CD14-positive monocyte (primary cell): ENCODE measurements around the gene KRT76. TPM values are rescaled to one million over a fixed set of nuclear protein-coding genes. Genes with fewer than 3 reads are reported as not detected.

Experiments used
- DNase-seq, 3 donors: peaks; one replicate each; pipeline ENCODE4 v3.0.0-alpha.2; 2011 to 2022
- H2AFZ ChIP-seq: 2 replicates; pipeline ENCODE4 v1.6.0; 2012; ENCODE audit warnings: mild to moderate bottlenecking, low read depth, low read length, inconsistent platforms; ENCODE audit not compliant: insufficient read depth, poor library complexity, severe bottlenecking
- H3K27ac ChIP-seq, 2 donors: 1 replicate in 1 of 2; 2 replicates in 1 of 2; pipeline ENCODE4 v1.5.1; 2012 to 2013; ENCODE audit warnings: low read length in 2 of 2, control low read depth in 1 of 2, inconsistent platforms in 1 of 2, low read depth in 1 of 2, mild to moderate bottlenecking in 1 of 2
- H3K27me3 ChIP-seq, 2 donors: one replicate each; pipeline versions ENCODE4 v1.6.0 to v1.6.1; 2011 to 2013; ENCODE audit warnings: low read length in 2 of 2; ENCODE audit not compliant: control insufficient read depth in 2 of 2, insufficient read depth in 2 of 2
- H3K36me3 ChIP-seq, 2 donors: replicated peaks in 1 of 2; 1 replicate in 1 of 2; 2 replicates in 1 of 2; pipeline versions ENCODE4 v1.5.1 to v1.6.1; 2012 to 2013; ENCODE audit warnings: low read length in 2 of 2, control low read depth in 1 of 2, inconsistent platforms in 1 of 2, mild to moderate bottlenecking in 1 of 2; ENCODE audit not compliant: insufficient read depth in 2 of 2, control insufficient read depth in 1 of 2
- H3K4me1 ChIP-seq, 2 donors: 1 replicate in 1 of 2; 2 replicates in 1 of 2; pipeline versions ENCODE4 v1.5.1 to v1.6.1; 2012 to 2013; ENCODE audit warnings: low read length in 2 of 2, control low read depth in 1 of 2, inconsistent platforms in 1 of 2, mild to moderate bottlenecking in 1 of 2, moderate library complexity in 1 of 2; ENCODE audit not compliant: insufficient read depth in 2 of 2, control insufficient read depth in 1 of 2
- H3K4me2 ChIP-seq: replicated peaks from 2 replicates; pipeline ENCODE3; 2012; ENCODE audit warnings: low read length, moderate library complexity, mild to moderate bottlenecking; ENCODE audit not compliant: poor library complexity, severe bottlenecking; ENCODE audit errors: extremely low read depth
- H3K4me3 ChIP-seq, 3 experiments: fragments of 200-600 bp in 1 of 3; sonication (generic) in 1 of 3; replicated peaks in 1 of 3; 1 replicate in 2 of 3; 2 replicates in 1 of 3; pipeline ENCODE4 v1.5.1; 2011 to 2013; ENCODE audit warnings: low read length in 3 of 3, mild to moderate bottlenecking in 3 of 3, control low read depth in 2 of 3, low read depth in 2 of 3, inconsistent platforms in 1 of 3, moderate library complexity in 1 of 3
- H3K79me2 ChIP-seq: 2 replicates; pipeline ENCODE4 v1.6.0; 2012; ENCODE audit warnings: mild to moderate bottlenecking, control low read depth, inconsistent platforms, low read length, moderate library complexity; ENCODE audit not compliant: insufficient read depth
- H3K9ac ChIP-seq: 2 replicates; pipeline ENCODE4 v1.6.0; 2017; ENCODE audit warnings: low read length, mild to moderate bottlenecking; ENCODE audit not compliant: insufficient read depth, poor library complexity, severe bottlenecking
- H3K9me3 ChIP-seq, 2 donors: replicated peaks in 1 of 2; 1 replicate in 1 of 2; 2 replicates in 1 of 2; pipeline versions ENCODE4 v1.5.1 to v1.6.1; 2012 to 2013; ENCODE audit warnings: low read length in 2 of 2, control low read depth in 1 of 2; ENCODE audit not compliant: control insufficient read depth in 1 of 2, insufficient read depth in 1 of 2
- H4K20me1 ChIP-seq: 2 replicates; pipeline ENCODE4 v1.6.0; 2012; ENCODE audit warnings: mild to moderate bottlenecking, low read length, control low read depth, moderate library complexity; ENCODE audit not compliant: insufficient read depth
- H3K27ac Mint-ChIP-seq, 7 donors: one replicate each; pipeline ENCODE4 v1.8.0; 2020; ENCODE audit warnings: mild to moderate bottlenecking in 7 of 7, mixed read lengths in 7 of 7, moderate library complexity in 6 of 7, inconsistent platforms in 2 of 7
- H3K27me3 Mint-ChIP-seq, 3 donors: one replicate each; pipeline ENCODE4 v1.8.0; 2021 to 2022; ENCODE audit warnings: low read depth in 3 of 3, mild to moderate bottlenecking in 3 of 3, mixed read lengths in 3 of 3, moderate library complexity in 3 of 3, inconsistent platforms in 1 of 3
- H3K36me3 Mint-ChIP-seq, 2 donors: one replicate each; pipeline ENCODE4 v1.8.0; 2020; ENCODE audit warnings: mixed read lengths in 2 of 2, inconsistent platforms in 1 of 2, mild to moderate bottlenecking in 1 of 2
- H3K4me1 Mint-ChIP-seq: one replicate; pipeline ENCODE4 v1.8.0; 2020; ENCODE audit warnings: mild to moderate bottlenecking, mixed read lengths
- H3K4me3 Mint-ChIP-seq, 2 donors: one replicate each; pipeline ENCODE4 v1.8.0; 2020; ENCODE audit warnings: mild to moderate bottlenecking in 2 of 2, mixed read lengths in 2 of 2, moderate library complexity in 1 of 2
- H3K9me3 Mint-ChIP-seq, 7 donors: one replicate each; pipeline ENCODE4 v1.8.0; 2020 to 2022; ENCODE audit warnings: mixed read lengths in 7 of 7, mild to moderate bottlenecking in 6 of 7, moderate library complexity in 6 of 7, inconsistent platforms in 2 of 7
- CTCF ChIP-seq: fragments of 200-600 bp; IDR thresholded peaks from one replicate; pipeline ENCODE4 v1.8.0; 2022; ENCODE audit warnings: antibody characterized with exemption, mild to moderate bottlenecking
- WGBS: methylation state at CpG from one replicate; pipeline ENCODE4 v1.1.5; 2013; ENCODE audit warnings: missing lambda C conversion rate; ENCODE audit not compliant: insufficient coverage; 5-methylcytosine and 5-hydroxymethylcytosine counted together
- intact Hi-C, 2 donors: fragments of 100-400 bp; cut with micrococcal nuclease; formaldehyde crosslinking; loops; one replicate each; pipeline versions ENCODE4 v1.15.0 to v1.15.1; 2023
- polyA plus RNA-seq, 3 donors: library from polyadenylated mRNA; depleted of rRNA in 1 of 3; unstranded in 2 of 3; stranded (reverse) in 1 of 3; fragments of 300-500 nt in 2 of 3; fragments of >200 nt in 1 of 3; fragmentation: Illumina TruSeq in 2 of 3; gene quantifications; 1 replicate in 2 of 3; 2 replicates in 1 of 3; pipeline ENCODE4 v1.2.3, GENCODE V29; 2012 to 2021

Gene KRT76
- polyA plus RNA-seq, 3 donors, result not detected

DNA sequence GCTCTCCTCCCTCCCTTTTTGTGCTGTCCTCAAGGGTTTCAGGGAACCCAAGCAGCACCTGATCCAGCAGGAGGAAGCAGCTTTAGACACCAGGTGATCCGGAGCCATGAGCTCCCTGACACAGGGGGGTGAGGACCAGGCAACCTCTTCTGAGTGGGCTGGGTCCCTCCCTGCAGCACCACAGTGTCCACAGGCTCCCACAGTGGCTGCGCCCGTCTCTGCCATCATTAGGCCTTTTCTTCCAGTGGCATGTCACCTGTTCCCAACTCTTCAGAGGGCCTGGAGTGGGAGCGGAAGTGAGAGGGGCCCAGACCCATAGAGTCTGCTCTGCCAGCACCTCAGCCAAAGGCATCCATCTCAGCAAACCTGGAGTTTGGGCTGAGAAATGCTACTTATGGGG is 421 bp upstream of the KRT76 start:
- H3K27me3 Mint-ChIP-seq, result peaks cover 5 to 19% (median 6%) of the 10 kb centered on the region in 3 donors
- H4K20me1 ChIP-seq, result no peaks in the 10 kb centered on the region
- H3K27ac ChIP-seq, result no peak overlapping the region
- H3K27ac Mint-ChIP-seq, result no peak overlapping the region
- H3K4me1 ChIP-seq, result no peaks in the 10 kb centered on the region
- H3K36me3 ChIP-seq, result no peaks in the 10 kb centered on the region
- 100% methylated on average over 2 of the region's 4 CpGs for WGBS
- no peak overlapping the region for H3K9ac ChIP-seq
- H3K4me3 Mint-ChIP-seq, result no peak overlapping the region
- H3K79me2 ChIP-seq, result no peaks in the 10 kb centered on the region
- H3K27me3 ChIP-seq, result peaks cover 0 to 5% of the 10 kb centered on the region in 2 donors
- no peak overlapping the region for H2AFZ ChIP-seq
- H3K9me3 Mint-ChIP-seq, result no peaks in the 10 kb centered on the region
- intact Hi-C loops, result no loop called here
- no peaks in the 10 kb centered on the region for H3K4me1 Mint-ChIP-seq
- no peak overlapping the region for H3K4me3 ChIP-seq
- no peak for DNase-seq
- TF ChIP-seq CTCF, result no peak
- H3K4me2 ChIP-seq, result no peak overlapping the region
- H3K9me3 ChIP-seq, result no peaks in the 10 kb centered on the region
- H3K36me3 Mint-ChIP-seq, result no peaks in the 10 kb centered on the region

GRCh38 chr12:52776435-52776834 is 710 bp downstream of the KRT76 start:
- no peak overlapping the region for H2AFZ ChIP-seq
- H3K9me3 ChIP-seq, result no peaks in the 10 kb centered on the region
- no peaks in the 10 kb centered on the region for H3K4me1 Mint-ChIP-seq
- peaks cover 0 to 5% of the 10 kb centered on the region in 2 donors for H3K27me3 ChIP-seq
- no peak overlapping the region for H3K4me3 Mint-ChIP-seq
- no peaks in the 10 kb centered on the region for H3K4me1 ChIP-seq
- no peaks in the 10 kb centered on the region for H3K79me2 ChIP-seq
- H3K27ac ChIP-seq, result no peak overlapping the region
- H3K27ac Mint-ChIP-seq, result no peak overlapping the region
- no peak overlapping the region for H3K4me2 ChIP-seq
- peaks cover 5 to 23% (median 6%) of the 10 kb centered on the region in 3 donors for H3K27me3 Mint-ChIP-seq
- H3K9ac ChIP-seq, result no peak overlapping the region
- DNase-seq, result no peak
- no peaks in the 10 kb centered on the region for H3K36me3 ChIP-seq
- intact Hi-C loops, result no loop called here
- no peaks in the 10 kb centered on the region for H3K9me3 Mint-ChIP-seq
- H4K20me1 ChIP-seq, result no peaks in the 10 kb centered on the region
- TF ChIP-seq CTCF, result no peak
- no CpG with 5 or more reads among the region's 5 CpGs for WGBS
- H3K4me3 ChIP-seq, result no peak overlapping the region
- H3K36me3 Mint-ChIP-seq, result no peaks in the 10 kb centered on the region
